Measurements from ENCODE around the gene CYP1A1.

- TF ChIP-seq POLR2A (IDR thresholded peaks at IDR 0.05; ENCODE audit: low read length), result no peak
- no peak for TF ChIP-seq GATA1 (IDR thresholded peaks at IDR 0.05; ENCODE audit: low read depth, low read length)
Measured at GRCh38 chr15:74712311-74712710, 13.0 kb downstream of the CYP1A1 start.

All from erythroblast (primary cell).